Adrenal gland (tissue), 12 donors: ENCODE data around the gene TSPAN3. TPM values are rescaled to one million over a fixed set of nuclear protein-coding genes. Genes with fewer than 3 reads are reported as not detected.
A peak's percentile ranks its signal among the peaks of the same experiment; 100 is the strongest.

Experiments used
- DNase-seq, 7 donors: peaks; one replicate each; pipeline ENCODE4 v3.0.0-alpha.2; 2019 to 2020
- H3K27ac ChIP-seq, 5 donors: fragments of 200-600 bp; sonication (generic) in 4 of 5; 1 replicate in 3 of 5; 2 replicates in 2 of 5; pipeline versions ENCODE4 v1.5.1 to v1.8.0; 2016 to 2020; ENCODE audit warnings: mild to moderate bottlenecking in 1 of 5
- H3K27me3 ChIP-seq: fragments of 200-600 bp; 2 replicates; pipeline ENCODE4 v1.8.0; 2021
- H3K36me3 ChIP-seq, 2 donors: fragments of 200-600 bp; replicated peaks in 1 of 2; 1 replicate in 1 of 2; 2 replicates in 1 of 2; pipeline versions ENCODE4 v1.5.1 to v1.8.0; 2018 to 2022
- H3K4me1 ChIP-seq, 2 donors: fragments of 200-600 bp; replicated peaks in 1 of 2; 1 replicate in 1 of 2; 2 replicates in 1 of 2; pipeline versions ENCODE4 v1.5.1 to v1.8.0; 2018 to 2021
- H3K4me3 ChIP-seq, 4 donors: fragments of 200-600 bp; sonication (generic) in 3 of 4; one replicate each; pipeline ENCODE4 v1.5.1; 2016 to 2018
- H3K9me3 ChIP-seq, 3 donors: fragments of 200-600 bp; sonication (generic) in 1 of 3; replicated peaks in 1 of 3; 1 replicate in 2 of 3; 2 replicates in 1 of 3; pipeline versions ENCODE4 v1.5.1 to v1.8.0; 2016 to 2021
- POLR2A ChIP-seq, 2 donors: fragments of 450-650 bp; IDR thresholded peaks; one replicate each; pipeline ENCODE4 v1.6.1; 2017; ENCODE audit warnings: antibody characterized with exemption in 2 of 2, mild to moderate bottlenecking in 2 of 2, moderate library complexity in 1 of 2
- WGBS, 4 donors: extraction: QIAGEN DNeasy Blood & Tissue Kit in 2 of 4; methylation state at CpG; one replicate each; pipeline versions ENCODE4 v1.1.5 to v1.1.7; 2013 to 2017; 5-methylcytosine and 5-hydroxymethylcytosine counted together
- intact Hi-C, 2 donors: fragments of 100-400 bp; cut with DNase I; formaldehyde crosslinking; loops; one replicate each; pipeline versions ENCODE4 v1.14.1 to v1.15.0; 2022 to 2023
- polyA plus RNA-seq, 3 donors: library from polyadenylated mRNA; stranded (reverse); fragments of 200-250 nt in 2 of 3; fragments of 350-450 nt in 1 of 3; fragmentation: Illumina TruSeq in 1 of 3; extraction: RNeasy Lipid Tissue Mini Kit (QIAGEN cat#74804) in 1 of 3; gene quantifications; one replicate each; pipeline ENCODE4 v1.2.3, GENCODE V29; 2013 to 2014
- total RNA-seq, 9 donors: library from RNA; depleted of rRNA in 4 of 9; stranded (reverse); fragments of >200 nt in 4 of 9; fragments of 120-200 nt in 1 of 9; fragmentation: NEBNext Ultra II Directional in 1 of 9; extraction: Animal tissue kit (Norgen Biotek cat#: 25700) in 1 of 9; gene quantifications; one replicate each; pipeline versions ENCODE4 v1.1.0 to v1.2.4, GENCODE V29; 2013 to 2023
- TF ChIP-seq, protein P1 (sequence below), 6 experiments: fragments of 450-650 bp in 4 of 6; fragments of 200-600 bp in 2 of 6; sonication (generic) in 1 of 6; IDR thresholded peaks; 1 replicate in 5 of 6; 2 replicates in 1 of 6; pipeline versions ENCODE4 v1.5.1 to v1.8.0; 2016 to 2021; ENCODE audit warnings: antibody characterized with exemption in 6 of 6, mild to moderate bottlenecking in 2 of 6, moderate library complexity in 1 of 6
- donor health status: healthy with polysubstance abuse.
- donor health status: Bipolar disorder and iron deficiency.
- donor health status: DM: yes; HTN: yes; CAD: no.
- donor health status: DM: no; HTN: no; CAD: no.
- donor health status: DM: no; HTN: no; CAD: no.
- donor health status: DM: yes; HTN: yes; CAD: no.

TSPAN3 gene
- total and polyA plus RNA-seq, 12 donors, result 129 to 464 (median 229) TPM

DNA sequence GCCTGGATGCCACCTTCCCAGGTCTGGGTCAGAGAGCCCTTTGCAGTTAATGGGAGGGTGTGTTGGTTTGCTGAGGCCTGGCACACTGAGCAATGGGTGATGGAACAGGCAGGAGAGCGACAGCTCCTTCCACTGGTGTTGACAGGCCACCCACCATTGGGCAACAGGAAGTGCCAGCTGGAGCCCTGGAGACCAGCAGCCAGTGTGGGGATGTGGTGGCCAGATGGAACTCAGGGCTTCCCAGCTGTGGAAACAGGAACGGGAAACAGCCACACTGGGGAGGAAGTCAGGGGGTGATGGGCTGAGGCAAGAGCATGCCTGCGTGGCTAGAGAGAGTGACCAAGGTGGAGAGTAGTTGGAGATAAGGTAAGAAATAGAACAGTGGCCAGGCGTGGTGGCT lies 66.7 kb downstream of the TSPAN3 start:
- no peaks in the 10 kb centered on the region for H3K36me3 ChIP-seq
- peak; percentile 44 to 80 (median 64) for DNase-seq
- intact Hi-C loops, result no loop called here
- peak overlapping the region in 3 of 5 donors; percentile 13 to 83 (median 60) for H3K27ac ChIP-seq
- no peaks in the 10 kb centered on the region for H3K4me1 ChIP-seq
- WGBS, 4 donors, result 67 to 76% (median 71%) methylated on average over 4 of the region's 4 CpGs
- no peak for TF ChIP-seq POLR2A (IDR thresholded peaks at IDR 0.05)
- TF ChIP-seq, protein P1, sequence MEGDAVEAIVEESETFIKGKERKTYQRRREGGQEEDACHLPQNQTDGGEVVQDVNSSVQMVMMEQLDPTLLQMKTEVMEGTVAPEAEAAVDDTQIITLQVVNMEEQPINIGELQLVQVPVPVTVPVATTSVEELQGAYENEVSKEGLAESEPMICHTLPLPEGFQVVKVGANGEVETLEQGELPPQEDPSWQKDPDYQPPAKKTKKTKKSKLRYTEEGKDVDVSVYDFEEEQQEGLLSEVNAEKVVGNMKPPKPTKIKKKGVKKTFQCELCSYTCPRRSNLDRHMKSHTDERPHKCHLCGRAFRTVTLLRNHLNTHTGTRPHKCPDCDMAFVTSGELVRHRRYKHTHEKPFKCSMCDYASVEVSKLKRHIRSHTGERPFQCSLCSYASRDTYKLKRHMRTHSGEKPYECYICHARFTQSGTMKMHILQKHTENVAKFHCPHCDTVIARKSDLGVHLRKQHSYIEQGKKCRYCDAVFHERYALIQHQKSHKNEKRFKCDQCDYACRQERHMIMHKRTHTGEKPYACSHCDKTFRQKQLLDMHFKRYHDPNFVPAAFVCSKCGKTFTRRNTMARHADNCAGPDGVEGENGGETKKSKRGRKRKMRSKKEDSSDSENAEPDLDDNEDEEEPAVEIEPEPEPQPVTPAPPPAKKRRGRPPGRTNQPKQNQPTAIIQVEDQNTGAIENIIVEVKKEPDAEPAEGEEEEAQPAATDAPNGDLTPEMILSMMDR (IDR thresholded peaks at IDR 0.05), result no peak
- H3K4me3 ChIP-seq, result no peak overlapping the region
- H3K9me3 ChIP-seq, result no peaks in the 10 kb centered on the region
- H3K27me3 ChIP-seq, result no peaks in the 10 kb centered on the region

DNA sequence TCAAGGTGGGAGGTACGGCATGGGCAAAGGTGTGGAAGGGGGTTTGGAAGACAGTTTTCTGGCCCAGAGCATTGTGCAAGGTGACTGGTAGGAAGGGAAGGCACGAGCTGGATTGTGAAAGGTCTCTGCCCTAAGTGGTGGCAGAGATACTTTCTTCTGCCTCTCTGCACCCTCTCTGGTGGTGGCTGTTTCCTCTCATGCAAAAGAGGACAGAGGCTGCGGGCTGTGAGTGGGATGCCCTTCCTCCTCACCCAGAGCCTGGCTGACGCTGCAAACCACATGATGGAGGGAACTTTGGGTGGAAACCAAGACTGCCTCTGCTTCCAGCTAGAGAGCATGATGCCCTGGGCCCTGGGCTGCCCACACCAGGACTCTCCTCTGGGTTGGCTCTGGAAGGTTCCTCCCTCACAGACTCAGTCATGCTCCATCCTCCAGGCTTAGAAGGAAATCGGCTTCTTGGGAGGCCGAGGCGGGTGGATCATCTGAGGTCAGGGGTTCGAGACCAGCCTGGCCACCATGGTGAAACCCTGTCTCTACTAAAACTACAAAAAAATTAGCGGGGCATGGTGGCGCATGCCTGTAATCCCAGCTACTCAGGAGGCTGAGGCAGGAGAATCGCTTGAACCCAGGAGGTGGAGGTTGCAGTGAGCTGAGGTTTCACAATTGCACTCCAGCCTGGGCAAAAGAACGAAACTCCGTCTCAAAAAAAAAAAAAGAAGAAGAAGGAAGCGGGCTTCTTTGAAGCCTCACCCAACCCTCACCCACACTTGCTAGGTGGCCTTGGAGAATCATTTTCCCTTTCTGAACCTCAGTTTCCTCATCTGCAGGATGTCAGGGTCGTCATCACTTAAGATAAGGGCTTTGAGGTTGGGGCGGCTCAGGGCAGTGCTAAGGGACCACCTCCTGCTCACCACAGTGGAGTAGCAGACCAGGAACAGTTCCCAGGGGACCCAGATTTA lies 67.7 kb downstream of the TSPAN3 start:
- DNase-seq, result peak; percentile 40 to 72 (median 56)
- 73 to 79% (median 76%) methylated on average over 13 to 16 of the region's 16 CpGs for WGBS, 4 donors
- intact Hi-C loops, result no loop called here
- no peaks in the 10 kb centered on the region for H3K4me1 ChIP-seq
- no peaks in the 10 kb centered on the region for H3K36me3 ChIP-seq
- no peaks in the 10 kb centered on the region for H3K9me3 ChIP-seq
- TF ChIP-seq, protein P1 (IDR thresholded peaks at IDR 0.05), result no peak
- no peak for TF ChIP-seq POLR2A (IDR thresholded peaks at IDR 0.05)
- no peak overlapping the region for H3K4me3 ChIP-seq
- H3K27me3 ChIP-seq, result no peaks in the 10 kb centered on the region
- H3K27ac ChIP-seq, result peak overlapping the region in 3 of 5 donors; percentile 13 to 83 (median 60)

DNA sequence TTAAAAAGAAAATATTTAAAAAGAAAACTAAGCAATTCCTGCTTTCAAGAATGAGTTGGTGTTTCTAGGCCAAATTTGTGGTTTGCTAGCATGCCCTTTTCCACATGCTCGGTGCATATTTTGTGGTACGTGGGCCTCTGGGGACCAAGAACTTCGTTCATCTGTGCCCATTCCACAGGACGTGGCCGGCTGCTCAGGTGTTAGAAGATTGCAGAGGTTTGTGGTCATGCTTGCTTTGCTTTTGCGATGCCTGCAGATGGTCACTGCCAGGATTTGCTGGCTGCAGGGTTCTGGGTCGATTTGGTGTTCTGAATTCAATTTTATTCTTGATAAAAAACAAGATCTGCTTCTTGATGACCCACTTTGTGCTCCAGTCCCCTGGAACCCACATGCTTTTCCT lies 68.5 kb downstream of the TSPAN3 start:
- Histone ChIP-seq H3K27ac (peak overlapping the region in 2 of 5 donors; percentile 52 to 83), H3K9me3 (no peaks in the 10 kb centered on the region), H3K36me3 (no peaks in the 10 kb centered on the region), H3K4me1 (no peaks in the 10 kb centered on the region), H3K27me3 (no peaks in the 10 kb centered on the region), H3K4me3 (no peak overlapping the region)
- no peak for DNase-seq
- 66 to 71% (median 69%) methylated on average over 7 of the region's 7 CpGs for WGBS, 4 donors
- intact Hi-C loops, result no loop called here
- TF ChIP-seq POLR2A (IDR thresholded peaks at IDR 0.05), result no peak
- TF ChIP-seq, protein P1 (IDR thresholded peaks at IDR 0.05), result no peak

DNA sequence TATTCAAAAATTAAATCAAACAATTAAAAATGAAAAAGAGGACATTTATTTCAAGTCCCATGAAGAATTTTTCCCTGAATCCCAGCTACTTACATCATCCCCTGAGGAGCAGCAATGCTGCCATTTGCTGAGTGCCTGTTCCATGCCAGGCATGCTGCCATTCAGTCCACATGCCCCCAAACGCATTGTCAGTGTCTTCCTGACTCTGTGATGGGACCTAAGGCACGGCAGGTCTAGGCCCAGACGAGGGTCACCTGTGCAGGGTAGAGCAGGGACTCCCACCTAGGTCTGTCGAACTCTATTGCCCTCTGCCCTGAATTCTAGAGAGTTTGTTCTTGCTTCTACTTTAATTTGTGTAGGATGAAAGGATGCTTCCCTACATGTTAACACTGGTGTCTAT lies 68.9 kb downstream of the TSPAN3 start:
- WGBS, 4 donors, result 65 to 78% (median 74%) methylated on average over 4 of the region's 4 CpGs
- Histone ChIP-seq H3K36me3 (no peaks in the 10 kb centered on the region), H3K4me3 (no peak overlapping the region), H3K9me3 (no peaks in the 10 kb centered on the region), H3K27ac (no peak overlapping the region), H3K4me1 (no peaks in the 10 kb centered on the region), H3K27me3 (no peaks in the 10 kb centered on the region)
- intact Hi-C loops, result no loop called here
- no peak for DNase-seq
- TF ChIP-seq, protein P1 (IDR thresholded peaks at IDR 0.05), result no peak
- TF ChIP-seq POLR2A (IDR thresholded peaks at IDR 0.05), result no peak
